Natural killer cell (primary cell): ENCODE measurements around the gene MRPS9. TPM values are rescaled to one million over a fixed set of nuclear protein-coding genes. Genes with fewer than 3 reads are reported as not detected.

Experiments used
- ATAC-seq, 3 donors: fragments of 150-1000 bp in 2 of 3; fragments of 200-7000 bp in 1 of 3; cut with Tn5 transposase; 1 replicate in 1 of 3; 2 replicates in 2 of 3; pipeline ENCODE4 v1.10.0; 2021; ENCODE audit warnings: mild to moderate bottlenecking in 2 of 3, moderate library complexity in 2 of 3
- DNase-seq, 2 donors: peaks; one replicate each; pipeline versions ENCODE4 v3.0.0 to v3.0.0-alpha.2; 2013 to 2021; ENCODE audit warnings: mixed read lengths in 1 of 2
- H3K27ac ChIP-seq: one replicate; pipeline ENCODE4 v1.5.1; 2013; ENCODE audit warnings: mild to moderate bottlenecking, low read length
- H3K27me3 ChIP-seq: one replicate; pipeline ENCODE4 v1.6.1; 2013; ENCODE audit warnings: low read length; ENCODE audit not compliant: control insufficient read depth, insufficient read depth
- H3K36me3 ChIP-seq: one replicate; pipeline ENCODE4 v1.6.1; 2013; ENCODE audit warnings: low read length; ENCODE audit not compliant: control insufficient read depth, insufficient read depth
- H3K4me1 ChIP-seq: one replicate; pipeline ENCODE4 v1.6.1; 2013; ENCODE audit warnings: low read length; ENCODE audit not compliant: control insufficient read depth, insufficient read depth
- H3K4me3 ChIP-seq: one replicate; pipeline ENCODE4 v1.5.1; 2013; ENCODE audit warnings: low read length
- H3K9me3 ChIP-seq: one replicate; pipeline ENCODE4 v1.6.1; 2013; ENCODE audit warnings: low read length; ENCODE audit not compliant: control insufficient read depth, insufficient read depth
- H3K27ac Mint-ChIP-seq, 2 donors: one replicate each; pipeline ENCODE4 v1.8.0; 2022; ENCODE audit warnings: mild to moderate bottlenecking in 2 of 2, mixed read lengths in 2 of 2, moderate library complexity in 1 of 2
- H3K27me3 Mint-ChIP-seq, 2 donors: one replicate each; pipeline ENCODE4 v1.8.0; 2022; ENCODE audit warnings: low read depth in 2 of 2, mixed read lengths in 2 of 2
- H3K36me3 Mint-ChIP-seq: one replicate; pipeline ENCODE4 v1.8.0; 2022; ENCODE audit warnings: mixed read lengths
- H3K4me1 Mint-ChIP-seq, 2 donors: one replicate each; pipeline ENCODE4 v1.8.0; 2022; ENCODE audit warnings: mixed read lengths in 2 of 2
- H3K4me3 Mint-ChIP-seq: one replicate; pipeline ENCODE4 v1.8.0; 2022; ENCODE audit warnings: mild to moderate bottlenecking, moderate library complexity, mixed read lengths
- H3K9me3 Mint-ChIP-seq, 2 donors: one replicate each; pipeline ENCODE4 v1.8.0; 2022; ENCODE audit warnings: mixed read lengths in 2 of 2
- CTCF ChIP-seq: fragments of 200-600 bp; IDR thresholded peaks from one replicate; pipeline ENCODE4 v1.8.0; 2022; ENCODE audit warnings: antibody characterized with exemption
- WGBS: methylation state at CpG from one replicate; pipeline ENCODE4 v1.1.7; 2013; ENCODE audit warnings: missing lambda C conversion rate; ENCODE audit not compliant: insufficient coverage; 5-methylcytosine and 5-hydroxymethylcytosine counted together
- intact Hi-C: fragments of 100-400 bp; cut with micrococcal nuclease; formaldehyde crosslinking; loops from one replicate; pipeline ENCODE4 v1.14.2; 2022
- total RNA-seq, 4 donors: library from RNA; stranded (reverse); fragments of 120-200 nt in 1 of 4; gene quantifications; one replicate each; pipeline versions ENCODE4 v1.2.3 to v1.2.4, GENCODE V29; 2013 to 2022

The MRPS9 gene
- total RNA-seq, 3 donors from 2014 or later (not counting 1 experiment from before 2014, with no cell fraction given), result 17.5 to 25.0 (median 19.2) TPM

- Mint-ChIP-seq H3K4me1 (peaks cover 6 to 7% of the 10 kb centered on the region in 2 donors), H3K4me3 (no peak overlapping the region), H3K9me3 (no peaks in the 10 kb centered on the region), H3K36me3 (no peaks in the 10 kb centered on the region), H3K27ac (no peak overlapping the region), H3K27me3 (peaks cover 19 to 46% of the 10 kb centered on the region in 2 donors)
- peaks cover 7% of the 10 kb centered on the region for H3K4me1 ChIP-seq
- H3K9me3 ChIP-seq, result no peaks in the 10 kb centered on the region
- H3K27me3 ChIP-seq, result peaks cover 4% of the 10 kb centered on the region
- intact Hi-C loops, result no loop called here
- no peak overlapping the region for H3K27ac ChIP-seq
- no peak for ATAC-seq
- H3K36me3 ChIP-seq, result no peaks in the 10 kb centered on the region
- no peak overlapping the region for H3K4me3 ChIP-seq
- WGBS, result 90% methylated on average over 1 of the region's 1 CpG
- no peak for TF ChIP-seq CTCF
- no peak for DNase-seq
These were observed 111.4 kb downstream of the MRPS9 start for GRCh38 chr2:105149272-105149671.

Other genes starting within 250 kb of the MRPS9 start
- gene POU3F3, start 184.0 kb upstream of the MRPS9 start, total RNA-seq, result not detected
- not detected for gene GPR45, start 203.7 kb downstream of the MRPS9 start, total RNA-seq